Endothelial cell (in vitro differentiated cells): ENCODE data around the gene SLC49A4. TPM values are rescaled to one million over a fixed set of nuclear protein-coding genes. Genes with fewer than 3 reads are reported as not detected.

Experiments
- DNase-seq: peaks from one replicate; pipeline ENCODE4 v3.0.0; 2021; ENCODE audit warnings: low spot score
- H3K27ac Mint-ChIP-seq: one replicate; pipeline ENCODE4 v1.8.0; 2021; ENCODE audit warnings: mixed read lengths, inconsistent platforms; ENCODE audit not compliant: unreplicated experiment
- H3K27me3 Mint-ChIP-seq: one replicate; pipeline ENCODE4 v1.8.0; 2021; ENCODE audit warnings: mild to moderate bottlenecking, moderate library complexity, mixed read lengths, inconsistent platforms; ENCODE audit not compliant: unreplicated experiment
- H3K36me3 Mint-ChIP-seq: one replicate; pipeline ENCODE4 v1.8.0; 2021; ENCODE audit warnings: mild to moderate bottlenecking, low read depth, mixed read lengths, inconsistent platforms; ENCODE audit not compliant: unreplicated experiment
- H3K4me1 Mint-ChIP-seq: one replicate; pipeline ENCODE4 v1.8.0; 2021; ENCODE audit warnings: mild to moderate bottlenecking, mixed read lengths, inconsistent platforms; ENCODE audit not compliant: unreplicated experiment
- H3K4me3 Mint-ChIP-seq: one replicate; pipeline ENCODE4 v1.8.0; 2021; ENCODE audit warnings: mild to moderate bottlenecking, mixed read lengths, inconsistent platforms; ENCODE audit not compliant: unreplicated experiment
- H3K9me3 Mint-ChIP-seq: one replicate; pipeline ENCODE4 v1.8.0; 2021; ENCODE audit warnings: mixed read lengths, inconsistent platforms; ENCODE audit not compliant: unreplicated experiment
- total RNA-seq: library from RNA; stranded (reverse); fragmentation: NEBNext Ultra II Directional; extraction: Animal tissue kit (Norgen Biotek cat#: 25700); gene quantifications from one replicate; pipeline ENCODE4 v1.2.1, GENCODE V29; 2021; ENCODE audit not compliant: unreplicated experiment
- TF ChIP-seq, protein P1 (sequence below): fragments of 200-600 bp; sonication (generic); IDR thresholded peaks from one replicate; pipeline ENCODE4 v1.5.0; 2021; ENCODE audit warnings: antibody characterized with exemption; ENCODE audit not compliant: unreplicated experiment

Gene SLC49A4
- total RNA-seq, 1 donor from 2014 or later, result 10.2 TPM

DNA sequence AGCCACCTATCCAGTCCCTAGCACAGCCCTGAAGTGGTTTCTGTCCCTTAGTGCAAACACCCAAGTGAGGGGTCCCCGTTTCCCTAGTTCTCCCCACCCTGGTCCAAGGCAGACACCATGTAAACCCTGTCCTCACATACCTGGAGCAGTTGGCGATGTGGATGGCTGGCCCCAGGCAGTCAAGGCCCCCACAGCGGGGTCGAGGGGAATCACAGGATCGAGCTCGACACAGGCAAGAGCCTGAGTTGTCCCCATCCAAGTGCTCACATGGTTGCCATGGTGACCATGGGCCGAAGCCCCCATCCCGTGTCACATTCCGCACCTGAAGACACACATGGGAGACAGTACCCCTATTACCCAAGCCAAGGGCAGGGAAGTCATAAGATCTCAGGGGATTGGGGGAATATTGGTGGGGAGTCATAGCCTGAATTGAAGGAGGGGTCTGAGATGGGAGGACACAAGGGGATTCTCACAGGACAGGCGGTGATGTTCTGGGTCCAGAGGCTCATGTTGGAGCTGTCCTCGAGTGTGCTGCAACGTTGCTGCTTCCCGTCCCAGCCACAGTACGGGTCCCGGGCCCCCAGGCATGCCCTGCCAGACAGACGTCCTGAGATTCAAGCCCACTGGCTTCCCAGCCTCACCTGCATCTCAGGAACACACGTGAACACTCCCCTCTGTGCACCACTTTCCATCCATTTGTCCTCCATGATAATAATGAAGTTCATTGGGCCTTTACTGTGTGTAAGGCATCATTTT is 120.6 kb downstream of the SLC49A4 start:
- TF ChIP-seq, protein P1, sequence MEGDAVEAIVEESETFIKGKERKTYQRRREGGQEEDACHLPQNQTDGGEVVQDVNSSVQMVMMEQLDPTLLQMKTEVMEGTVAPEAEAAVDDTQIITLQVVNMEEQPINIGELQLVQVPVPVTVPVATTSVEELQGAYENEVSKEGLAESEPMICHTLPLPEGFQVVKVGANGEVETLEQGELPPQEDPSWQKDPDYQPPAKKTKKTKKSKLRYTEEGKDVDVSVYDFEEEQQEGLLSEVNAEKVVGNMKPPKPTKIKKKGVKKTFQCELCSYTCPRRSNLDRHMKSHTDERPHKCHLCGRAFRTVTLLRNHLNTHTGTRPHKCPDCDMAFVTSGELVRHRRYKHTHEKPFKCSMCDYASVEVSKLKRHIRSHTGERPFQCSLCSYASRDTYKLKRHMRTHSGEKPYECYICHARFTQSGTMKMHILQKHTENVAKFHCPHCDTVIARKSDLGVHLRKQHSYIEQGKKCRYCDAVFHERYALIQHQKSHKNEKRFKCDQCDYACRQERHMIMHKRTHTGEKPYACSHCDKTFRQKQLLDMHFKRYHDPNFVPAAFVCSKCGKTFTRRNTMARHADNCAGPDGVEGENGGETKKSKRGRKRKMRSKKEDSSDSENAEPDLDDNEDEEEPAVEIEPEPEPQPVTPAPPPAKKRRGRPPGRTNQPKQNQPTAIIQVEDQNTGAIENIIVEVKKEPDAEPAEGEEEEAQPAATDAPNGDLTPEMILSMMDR, result no peak
- Mint-ChIP-seq H3K27me3 (peaks cover 7% of the 10 kb centered on the region), H3K36me3 (no peaks in the 10 kb centered on the region)

GRCh38 chr3:122916084-122916483 is 121.2 kb downstream of the SLC49A4 start:
- no peak overlapping the region for H3K4me3 Mint-ChIP-seq
- H3K36me3 Mint-ChIP-seq, result no peaks in the 10 kb centered on the region
- no peak for DNase-seq
- H3K27ac Mint-ChIP-seq, result no peak overlapping the region
- H3K27me3 Mint-ChIP-seq, result peaks cover 7% of the 10 kb centered on the region
- H3K4me1 Mint-ChIP-seq, result no peaks in the 10 kb centered on the region
- TF ChIP-seq, protein P1, result no peak
- H3K9me3 Mint-ChIP-seq, result no peaks in the 10 kb centered on the region

More for the DNA sequence above, 120.6 kb downstream of the SLC49A4 start:
- Mint-ChIP-seq H3K4me3 (no peak overlapping the region), H3K4me1 (no peaks in the 10 kb centered on the region), H3K9me3 (no peaks in the 10 kb centered on the region), H3K27ac (no peak overlapping the region)
- DNase-seq, result no peak

GRCh38 chr3:122916580-122916979 is 121.7 kb downstream of the SLC49A4 start:
- no peaks in the 10 kb centered on the region for H3K9me3 Mint-ChIP-seq
- no peak overlapping the region for H3K27ac Mint-ChIP-seq
- H3K27me3 Mint-ChIP-seq, result peaks cover 9% of the 10 kb centered on the region
- H3K4me3 Mint-ChIP-seq, result no peak overlapping the region
- no peaks in the 10 kb centered on the region for H3K4me1 Mint-ChIP-seq
- TF ChIP-seq, protein P1, result no peak
- no peaks in the 10 kb centered on the region for H3K36me3 Mint-ChIP-seq
- no peak for DNase-seq

DNA sequence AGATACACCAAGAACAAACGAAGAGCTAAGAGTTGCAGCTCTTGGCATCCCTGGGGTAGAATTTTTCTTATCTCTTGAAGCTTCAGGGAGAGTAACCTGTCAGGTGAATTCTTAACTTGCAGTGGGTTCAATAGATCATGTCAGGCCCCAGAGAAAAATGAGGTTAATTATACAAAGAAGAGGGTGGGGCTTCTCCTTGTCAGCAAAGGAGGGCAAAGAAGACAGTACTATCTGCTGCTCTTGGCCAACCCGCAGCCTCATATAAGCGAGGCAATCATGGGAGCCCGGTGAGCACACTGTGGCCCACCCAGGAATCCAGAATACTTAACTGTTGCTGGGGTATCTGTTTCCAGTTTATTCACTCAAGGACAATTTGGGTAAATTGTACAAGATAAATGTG is 122.5 kb downstream of the SLC49A4 start:
- TF ChIP-seq, protein P1, result no peak
- Mint-ChIP-seq H3K36me3 (no peaks in the 10 kb centered on the region), H3K4me3 (no peak overlapping the region), H3K27me3 (peaks cover 10% of the 10 kb centered on the region), H3K9me3 (no peaks in the 10 kb centered on the region), H3K27ac (no peak overlapping the region), H3K4me1 (no peaks in the 10 kb centered on the region)
- no peak for DNase-seq

DNA sequence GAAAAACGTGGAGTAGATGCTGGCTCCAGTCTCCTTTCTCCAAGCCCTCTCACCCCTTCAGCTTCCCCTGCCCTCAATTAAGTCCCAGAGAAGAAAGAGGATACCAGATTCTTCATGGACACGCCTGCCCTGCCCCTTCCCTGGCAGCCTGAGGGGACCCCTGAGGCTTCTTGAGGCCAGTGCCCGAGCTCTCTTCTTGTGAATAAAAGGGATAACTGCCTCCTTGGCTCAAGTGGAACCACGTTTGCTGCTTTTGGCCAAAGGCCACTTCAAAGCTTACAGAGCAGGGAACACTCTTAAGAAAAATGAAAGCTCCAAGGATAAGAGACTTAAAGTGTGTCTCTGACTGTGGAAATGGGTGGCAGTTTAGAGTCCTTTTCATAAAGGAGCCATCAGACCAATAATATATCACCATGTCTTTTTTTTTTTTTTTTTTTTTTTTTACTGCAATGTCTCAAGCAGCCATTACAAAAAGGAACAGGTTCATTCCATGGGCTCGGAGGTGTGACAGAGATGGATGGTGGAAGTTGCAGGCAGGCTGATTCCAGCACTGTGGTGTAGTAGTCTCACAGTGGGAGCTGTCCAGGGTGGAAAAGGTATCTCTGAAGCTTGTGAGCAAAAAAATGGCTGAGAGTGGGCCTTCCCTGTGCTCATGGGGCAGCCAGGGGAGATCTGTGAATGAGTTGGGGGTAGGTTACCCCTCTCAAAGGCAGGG is 123.9 kb downstream of the SLC49A4 start:
- Mint-ChIP-seq H3K9me3 (no peaks in the 10 kb centered on the region), H3K36me3 (peaks cover 4% of the 10 kb centered on the region), H3K4me3 (no peak overlapping the region), H3K4me1 (no peaks in the 10 kb centered on the region), H3K27ac (no peak overlapping the region), H3K27me3 (peaks cover 14% of the 10 kb centered on the region)
- TF ChIP-seq, protein P1, result no peak
- DNase-seq, result no peak
